Caco-2 (cell line): ENCODE data around the gene TBCCD1. TPM values are rescaled to one million over a fixed set of nuclear protein-coding genes. Genes with fewer than 3 reads are reported as not detected.
"Not testable (repeated sequence)": the region's sequence is repeated elsewhere in the genome, so short reads cannot be mapped to it uniquely, and the experiment has no call there.

Source experiments
- BruUV-seq: library from RNA; stranded (reverse); fragments of 400-500 nt; replicated peaks from 2 replicates; lab custom pipeline; 2021; lab: Mats Ljungman, UMichigan
- CTCF ChIA-PET: fragments of 300-600 bp; sonication (Branson Sonifier 250); formaldehyde crosslinking; loops from one replicate; lab custom pipeline; 2022; ENCODE audit warnings: antibody characterized with exemption; lab: Charles Lee
- POLR2A ChIA-PET: fragments of 300-600 bp; sonication (Branson Sonifier 250); formaldehyde crosslinking; loops from one replicate; lab custom pipeline; 2022; ENCODE audit warnings: antibody characterized with exemption; lab: Charles Lee
- DNase-seq, 2 experiments: peaks; one replicate each; pipeline versions ENCODE4 v3.0.0 to v3.0.0-alpha.2; 2020 to 2022
- H3K27me3 ChIP-seq: replicated peaks from 2 replicates; pipeline ENCODE4 v1.6.0; 2011; ENCODE audit warnings: low read length; ENCODE audit not compliant: control insufficient read depth, insufficient read depth
- H3K36me3 ChIP-seq: 2 replicates; pipeline ENCODE4 v1.5.1; 2011; ENCODE audit warnings: low read length; ENCODE audit not compliant: control insufficient read depth, insufficient read depth
- H3K4me1 ChIP-seq: fragments of 250-450 bp; sonication (Bioruptor Pico); 2 replicates; pipeline ENCODE4 v1.5.1; 2020; ENCODE audit warnings: mild to moderate bottlenecking
- H3K4me3 ChIP-seq: 2 replicates; pipeline ENCODE4 v1.5.1; 2011; ENCODE audit warnings: low read depth, mild to moderate bottlenecking, control low read depth, low read length
- H3K9me3 ChIP-seq: fragments of 250-450 bp; sonication (Bioruptor Pico); 2 replicates; pipeline ENCODE4 v1.5.1; 2020; ENCODE audit warnings: mild to moderate bottlenecking, moderate library complexity
- H3K27ac Mint-ChIP-seq: one replicate; pipeline ENCODE4 v1.8.0; 2022; ENCODE audit warnings: mixed read lengths; ENCODE audit not compliant: unreplicated experiment
- H3K27me3 Mint-ChIP-seq: one replicate; pipeline ENCODE4 v1.8.0; 2022; ENCODE audit warnings: mixed read lengths; ENCODE audit not compliant: insufficient read depth, unreplicated experiment
- H3K36me3 Mint-ChIP-seq: one replicate; pipeline ENCODE4 v1.8.0; 2022; ENCODE audit warnings: mild to moderate bottlenecking, mixed read lengths; ENCODE audit not compliant: insufficient read depth, unreplicated experiment
- H3K4me1 Mint-ChIP-seq: one replicate; pipeline ENCODE4 v1.8.0; 2022; ENCODE audit warnings: low read depth, mixed read lengths; ENCODE audit not compliant: unreplicated experiment
- H3K4me3 Mint-ChIP-seq: one replicate; pipeline ENCODE4 v1.8.0; 2022; ENCODE audit warnings: mild to moderate bottlenecking, moderate library complexity, mixed read lengths; ENCODE audit not compliant: unreplicated experiment
- H3K9me3 Mint-ChIP-seq: one replicate; pipeline ENCODE4 v1.8.0; 2022; ENCODE audit warnings: mixed read lengths; ENCODE audit not compliant: unreplicated experiment
- intact Hi-C: fragments of 100-400 bp; cut with micrococcal nuclease; formaldehyde crosslinking; loops from one replicate; pipeline ENCODE4 v1.10.0; 2022; ENCODE audit not compliant: unreplicated experiment
- total RNA-seq: library from RNA; stranded (reverse); gene quantifications from 2 replicates; pipeline ENCODE4 v1.2.3, GENCODE V29; 2022
- TF ChIP-seq, protein P1 (sequence below), 2 experiments: fragments of 200-600 bp in 1 of 2; IDR thresholded peaks; 1 replicate in 1 of 2; 2 replicates in 1 of 2; pipeline versions ENCODE4 v1.5.1 to v1.8.0; 2011 to 2022; ENCODE audit warnings: antibody characterized with exemption in 1 of 2, control low read depth in 1 of 2, inconsistent platforms in 1 of 2, low read depth in 1 of 2, low read length in 1 of 2, mild to moderate bottlenecking in 1 of 2, moderate library complexity in 1 of 2; ENCODE audit not compliant: insufficient read depth in 1 of 2, severe bottlenecking in 1 of 2, unreplicated experiment in 1 of 2

Gene TBCCD1
- total RNA-seq, 1 experiment from 2014 or later = 14.7 TPM

GRCh38 chr3:186589121-186589520 is 22.0 kb upstream of the TBCCD1 start:
- ChIA-PET POLR2A (interaction anchor here (0.6 kb wide), 4 partner anchors 19 to 914 kb away, joined by 3 to 6 read pairs (median 6); partner anchors contain the start of gene DNAJB11), CTCF (interaction anchor here (0.6 to 3.0 kb wide), 10 partner anchors 16 to 466 kb away, joined by 3 to 21 read pairs (median 4); no protein-coding TSS in a partner anchor)
- H3K9me3 Mint-ChIP-seq = no peaks in the 10 kb centered on the region
- TF ChIP-seq, protein P1, sequence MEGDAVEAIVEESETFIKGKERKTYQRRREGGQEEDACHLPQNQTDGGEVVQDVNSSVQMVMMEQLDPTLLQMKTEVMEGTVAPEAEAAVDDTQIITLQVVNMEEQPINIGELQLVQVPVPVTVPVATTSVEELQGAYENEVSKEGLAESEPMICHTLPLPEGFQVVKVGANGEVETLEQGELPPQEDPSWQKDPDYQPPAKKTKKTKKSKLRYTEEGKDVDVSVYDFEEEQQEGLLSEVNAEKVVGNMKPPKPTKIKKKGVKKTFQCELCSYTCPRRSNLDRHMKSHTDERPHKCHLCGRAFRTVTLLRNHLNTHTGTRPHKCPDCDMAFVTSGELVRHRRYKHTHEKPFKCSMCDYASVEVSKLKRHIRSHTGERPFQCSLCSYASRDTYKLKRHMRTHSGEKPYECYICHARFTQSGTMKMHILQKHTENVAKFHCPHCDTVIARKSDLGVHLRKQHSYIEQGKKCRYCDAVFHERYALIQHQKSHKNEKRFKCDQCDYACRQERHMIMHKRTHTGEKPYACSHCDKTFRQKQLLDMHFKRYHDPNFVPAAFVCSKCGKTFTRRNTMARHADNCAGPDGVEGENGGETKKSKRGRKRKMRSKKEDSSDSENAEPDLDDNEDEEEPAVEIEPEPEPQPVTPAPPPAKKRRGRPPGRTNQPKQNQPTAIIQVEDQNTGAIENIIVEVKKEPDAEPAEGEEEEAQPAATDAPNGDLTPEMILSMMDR (IDR thresholded peaks at IDR 0.05; ENCODE audit: insufficient read depth in 1 of 2, low read depth in 1 of 2, low read length in 1 of 2, severe bottlenecking in 1 of 2, unreplicated experiment in 1 of 2) = peak; percentile 40 to 56
- H3K4me3 Mint-ChIP-seq = no peak overlapping the region
- Histone ChIP-seq H3K9me3 (no peaks in the 10 kb centered on the region), H3K27me3 (no peaks in the 10 kb centered on the region), H3K36me3 (no peaks in the 10 kb centered on the region), H3K4me1 (peaks cover 54% of the 10 kb centered on the region), H3K4me3 (no peak overlapping the region)
- intact Hi-C loops = loop anchor here (1.0 to 2.0 kb wide), 4 partner anchors 18 to 232 kb away; partner anchors contain the start of gene DNAJB11
- H3K4me1 Mint-ChIP-seq = peaks cover 19% of the 10 kb centered on the region
- peak overlapping the region; percentile 71 for H3K27ac Mint-ChIP-seq
- H3K27me3 Mint-ChIP-seq = no peaks in the 10 kb centered on the region
- H3K36me3 Mint-ChIP-seq = peaks cover 20% of the 10 kb centered on the region
- no TSS peak for BruUV-seq
- DNase-seq = peak in 1 of 2 experiments; percentile 43

DNA sequence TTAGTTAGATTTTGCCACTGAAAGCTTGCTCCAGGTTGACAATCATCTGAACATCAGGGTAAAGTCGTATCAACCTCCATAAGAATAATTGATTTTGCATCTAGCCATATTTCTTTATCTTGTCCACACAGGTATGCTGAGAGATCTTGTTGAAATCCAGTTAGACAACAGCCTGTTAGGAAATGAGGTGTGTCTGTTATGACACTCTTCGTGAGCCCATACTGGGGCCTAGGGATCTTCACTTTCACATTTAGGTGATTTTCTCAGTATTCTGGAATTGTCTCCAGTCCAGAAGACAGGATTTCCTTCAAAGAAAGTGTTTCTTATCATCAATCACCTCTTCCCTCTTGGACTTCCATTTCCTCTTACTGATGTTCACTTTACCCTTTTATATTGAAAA is 21.5 kb upstream of the TBCCD1 start:
- CTCF ChIA-PET = interaction anchor here (0.6 to 3.0 kb wide), 9 partner anchors 17 to 466 kb away, joined by 3 to 21 read pairs (median 4); no protein-coding TSS in a partner anchor
- H3K9me3 ChIP-seq = no peaks in the 10 kb centered on the region
- H3K36me3 ChIP-seq = no peaks in the 10 kb centered on the region
- Mint-ChIP-seq H3K4me3 (no peak overlapping the region), H3K27ac (peak overlapping the region; percentile 71), H3K36me3 (peaks cover 23% of the 10 kb centered on the region), H3K27me3 (no peaks in the 10 kb centered on the region), H3K9me3 (no peaks in the 10 kb centered on the region), H3K4me1 (peaks cover 18% of the 10 kb centered on the region)
- DNase-seq = no peak
- intact Hi-C loops = loop anchor here (1.0 to 2.0 kb wide), 4 partner anchors 18 to 233 kb away; partner anchors contain the start of gene DNAJB11
- no peaks in the 10 kb centered on the region for H3K27me3 ChIP-seq
- no TSS peak for BruUV-seq
- POLR2A ChIA-PET = interaction anchor here (0.6 kb wide), 3 partner anchors 18 to 20 kb away, joined by 3 to 6 read pairs (median 5); partner anchors contain the start of gene DNAJB11
- no peak overlapping the region for H3K4me3 ChIP-seq
- TF ChIP-seq, protein P1 (IDR thresholded peaks at IDR 0.05; ENCODE audit: insufficient read depth in 1 of 2, low read depth in 1 of 2, low read length in 1 of 2, severe bottlenecking in 1 of 2, unreplicated experiment in 1 of 2) = no peak
- H3K4me1 ChIP-seq = peaks cover 49% of the 10 kb centered on the region

DNA sequence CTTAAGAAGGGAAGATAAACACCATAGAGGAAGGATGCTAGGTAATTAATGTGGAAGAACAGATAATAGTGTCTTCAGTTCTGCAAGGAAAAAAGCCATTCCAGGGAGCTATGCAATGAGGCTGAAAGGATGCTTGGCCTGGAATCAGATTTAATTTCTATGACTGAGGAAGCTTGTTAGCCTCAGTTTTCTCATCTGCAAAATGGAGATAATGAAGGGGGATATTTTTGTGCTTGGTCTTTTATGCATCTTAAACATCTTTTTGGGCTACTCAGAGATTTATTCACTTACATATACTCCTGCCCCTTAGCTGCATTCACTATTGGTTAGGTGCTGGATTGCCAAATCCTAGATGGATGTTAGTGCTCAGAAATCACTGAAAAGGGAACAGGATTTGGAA is 20.0 kb upstream of the TBCCD1 start:
- Histone ChIP-seq H3K4me3 (no peak overlapping the region), H3K4me1 (peaks cover 45% of the 10 kb centered on the region), H3K9me3 (no peaks in the 10 kb centered on the region), H3K36me3 (no peaks in the 10 kb centered on the region; the same call in 1 of the 2 replicates), H3K27me3 (no peaks in the 10 kb centered on the region)
- no peak for DNase-seq
- no peak overlapping the region for H3K4me3 Mint-ChIP-seq
- no peak overlapping the region for H3K27ac Mint-ChIP-seq
- intact Hi-C loops = no loop called here
- BruUV-seq = no TSS peak
- CTCF ChIA-PET = no interaction called here
- POLR2A ChIA-PET = interaction anchor here (1.2 kb wide), 1 partner anchor 17 kb away, joined by 10 read pairs; the partner anchor contains the start of gene DNAJB11
- H3K36me3 Mint-ChIP-seq = peaks cover 38% of the 10 kb centered on the region
- H3K4me1 Mint-ChIP-seq = peaks cover 18% of the 10 kb centered on the region
- H3K27me3 Mint-ChIP-seq = no peaks in the 10 kb centered on the region
- TF ChIP-seq, protein P1 (IDR thresholded peaks at IDR 0.05; ENCODE audit: insufficient read depth in 1 of 2, low read depth in 1 of 2, low read length in 1 of 2, severe bottlenecking in 1 of 2, unreplicated experiment in 1 of 2) = no peak
- no peaks in the 10 kb centered on the region for H3K9me3 Mint-ChIP-seq

- H3K4me3 ChIP-seq, H3K4me3 Mint-ChIP-seq, BruUV-seq, DNase-seq, CTCF ChIA-PET, H3K27ac Mint-ChIP-seq, H3K9me3 ChIP-seq, H3K27me3 ChIP-seq, H3K27me3 Mint-ChIP-seq, H3K36me3 ChIP-seq, intact Hi-C loops, H3K9me3 Mint-ChIP-seq: not testable (repeated sequence)
- H3K4me1 ChIP-seq = peaks cover 35% of the 10 kb centered on the region
- Mint-ChIP-seq H3K36me3 (peaks cover 47% of the 10 kb centered on the region), H3K4me1 (peaks cover 18% of the 10 kb centered on the region)
- POLR2A ChIA-PET = interaction anchor here (1.2 kb wide), 1 partner anchor 16 kb away, joined by 10 read pairs; the partner anchor contains the start of gene DNAJB11
Measured at GRCh38 chr3:186586245-186586644, 19.1 kb upstream of the TBCCD1 start.
